Lower leg skin (tissue), 4 donors: ENCODE results near the gene E2F2. TPM values are rescaled to one million over a fixed set of nuclear protein-coding genes. Genes with fewer than 3 reads are reported as not detected.

Experiments
- DNase-seq, 2 donors: peaks; one replicate each; pipeline ENCODE4 v3.0.0-alpha.2; 2019; ENCODE audit warnings: low spot score in 2 of 2
- H3K4me3 ChIP-seq: fragments of 200-600 bp; sonication (generic); 2 replicates; pipeline ENCODE4 v1.5.1; 2017; ENCODE audit warnings: mild to moderate bottlenecking, low read depth; ENCODE audit not compliant: poor library complexity, severe bottlenecking
- CTCF ChIP-seq, 3 donors: fragments of 450-650 bp; IDR thresholded peaks; one replicate each; pipeline ENCODE4 v1.5.1; 2016; ENCODE audit warnings: antibody characterized with exemption in 3 of 3, mild to moderate bottlenecking in 3 of 3, moderate library complexity in 2 of 3
- POLR2A ChIP-seq, 2 donors: fragments of 450-650 bp; IDR thresholded peaks; one replicate each; pipeline ENCODE4 v1.6.1; 2016 to 2017; ENCODE audit warnings: antibody characterized with exemption in 2 of 2, mild to moderate bottlenecking in 1 of 2, moderate library complexity in 1 of 2
- WGBS, 2 donors: methylation state at CpG; one replicate each; pipeline ENCODE4 v1.1.5; 2018; 5-methylcytosine and 5-hydroxymethylcytosine counted together
- intact Hi-C: fragments of 100-400 bp; cut with DNase I; formaldehyde crosslinking; loops from one replicate; pipeline ENCODE4 v1.15.0; 2023; ENCODE audit warnings: low total_unique reads
- total RNA-seq, 4 donors: library from RNA; depleted of rRNA; stranded (reverse); fragments of >200 nt; gene quantifications; one replicate each; pipeline ENCODE4 v1.1.0, GENCODE V29; 2016

The E2F2 gene
- 10 to 100 TPM in 2 of 4 donors, 1 to 10 TPM in 2; 6.0 to 12.1 (median 9.0) TPM for total RNA-seq

- TF ChIP-seq POLR2A (IDR thresholded peaks at IDR 0.05) (no peak), CTCF (IDR thresholded peaks at IDR 0.05) (no peak)
- DNase-seq = peak; percentile 76 to 97
- H3K4me3 ChIP-seq = peak within 1 kb of the TSS; percentile 25
- WGBS, 2 donors = 0% methylated on average over 29 to 59 of the region's 85 CpGs
- intact Hi-C loops = no loop called here
Observed at GRCh38 chr1:23530747-23531561, at the start of gene E2F2. Gene E2F2, minus strand, starts transcription at chr1:23531233. Its CDS starts 440 bp downstream, at chr1:23530793.

DNA sequence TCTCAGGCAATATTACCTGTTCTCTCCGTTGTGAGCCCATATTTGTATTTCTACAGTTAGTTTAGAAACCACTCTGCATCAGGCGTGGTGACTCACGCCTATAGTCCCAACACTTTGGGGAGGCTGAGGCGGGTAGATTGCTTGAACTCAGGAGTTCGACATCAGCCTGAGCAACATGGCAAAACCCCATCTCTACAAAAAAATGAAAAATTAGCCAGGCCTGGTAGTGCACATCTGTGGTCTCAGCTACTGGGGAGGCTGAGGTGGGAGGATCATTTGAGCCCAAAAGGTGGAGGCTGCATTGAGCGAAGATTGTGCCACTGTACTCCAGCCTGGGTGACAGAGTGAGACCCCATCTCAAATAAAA lies 47.9 kb upstream of the E2F2 start:
- no peak for TF ChIP-seq POLR2A (IDR thresholded peaks at IDR 0.05)
- no peak for TF ChIP-seq CTCF (IDR thresholded peaks at IDR 0.05)
- DNase-seq = no peak
- 91 to 93% methylated on average over 6 of the region's 6 CpGs for WGBS, 2 donors
- H3K4me3 ChIP-seq = no peak overlapping the region
- intact Hi-C loops = no loop called here

DNA sequence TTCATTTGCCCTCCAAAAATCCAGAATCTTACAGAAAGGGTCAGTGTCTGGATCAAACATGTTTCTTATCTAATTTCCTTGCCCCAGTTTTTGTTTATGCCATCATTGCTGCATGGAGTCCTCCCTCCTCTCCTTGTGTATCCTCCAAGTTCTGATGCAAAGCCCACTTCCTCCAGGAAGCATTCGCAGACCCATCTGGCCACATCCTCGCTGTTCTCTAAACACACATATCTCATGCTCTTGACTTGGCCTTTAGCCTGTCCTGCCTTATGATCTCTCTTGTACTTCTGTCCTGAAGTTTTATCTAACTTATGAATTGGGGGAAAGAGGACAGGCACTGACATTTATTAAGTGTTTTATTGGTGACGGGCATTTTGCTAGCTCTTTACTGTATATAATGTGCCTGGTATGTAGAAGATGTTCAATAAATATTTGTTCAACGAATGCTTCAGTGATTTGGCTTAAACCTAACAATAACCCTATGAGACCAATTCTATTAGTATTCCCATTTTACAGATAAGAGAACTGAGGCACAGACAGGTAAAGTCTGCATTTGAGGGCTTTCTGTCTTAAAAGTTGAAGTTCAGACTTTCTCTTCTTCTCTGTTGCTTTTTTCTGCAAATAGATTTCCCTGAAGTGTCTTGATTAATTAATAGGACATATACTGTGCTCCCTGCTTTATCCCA lies 47.4 kb upstream of the E2F2 start:
- no peak overlapping the region for H3K4me3 ChIP-seq
- WGBS, 2 donors = 82 to 91% methylated on average over 4 of the region's 4 CpGs
- no peak for DNase-seq
- intact Hi-C loops = no loop called here
- TF ChIP-seq CTCF (IDR thresholded peaks at IDR 0.05) (no peak), POLR2A (IDR thresholded peaks at IDR 0.05) (no peak)

GRCh38 chr1:23577056-23578004 lies 46.3 kb upstream of the E2F2 start:
- DNase-seq = no peak
- no peak overlapping the region for H3K4me3 ChIP-seq
- TF ChIP-seq POLR2A (IDR thresholded peaks at IDR 0.05) (no peak), CTCF (IDR thresholded peaks at IDR 0.05) (no peak)
- intact Hi-C loops = no loop called here
- 51 to 57% methylated on average over 11 of the region's 11 CpGs for WGBS, 2 donors

GRCh38 chr1:23576338-23577055 lies 45.5 kb upstream of the E2F2 start:
- 87 to 91% methylated on average over 7 of the region's 7 CpGs for WGBS, 2 donors
- TF ChIP-seq CTCF (IDR thresholded peaks at IDR 0.05) (no peak), POLR2A (IDR thresholded peaks at IDR 0.05) (no peak)

More at GRCh38 chr1:23576338-23577055, 45.5 kb upstream of the E2F2 start:
- H3K4me3 ChIP-seq = no peak overlapping the region
- DNase-seq = no peak
- intact Hi-C loops = no loop called here
